GM23338 (cell line): ENCODE results near the gene AP5M1. TPM values are rescaled to one million over a fixed set of nuclear protein-coding genes. Genes with fewer than 3 reads are reported as not detected.

Source experiments
- ATAC-seq: fragments of 200-7000 bp; cut with Tn5 transposase; 3 replicates; pipeline ENCODE4 v1.9.1; 2020
- DNase-seq: peaks from one replicate; pipeline ENCODE4 v3.0.0-alpha.2; 2015; ENCODE audit warnings: low spot score
- H2AFZ ChIP-seq: fragments of 200-600 bp; sonication (generic); 2 replicates; pipeline ENCODE4 v1.8.0; 2016; ENCODE audit warnings: antibody characterized with exemption, mild to moderate bottlenecking, moderate library complexity
- H3F3A ChIP-seq: fragments of 200-600 bp; sonication (generic); replicated peaks from 2 replicates; pipeline ENCODE4 v1.8.0; 2017; ENCODE audit warnings: antibody characterized with exemption, mixed run types, low read depth
- H3K27ac ChIP-seq: fragments of 200-600 bp; sonication (generic); 2 replicates; pipeline ENCODE4 v1.6.1; 2016; ENCODE audit warnings: low read depth
- H3K27me3 ChIP-seq: fragments of 200-600 bp; sonication (generic); 2 replicates; pipeline ENCODE4 v1.8.0; 2016; ENCODE audit warnings: mild to moderate bottlenecking, mixed run types, moderate library complexity; ENCODE audit not compliant: insufficient read depth
- H3K36me3 ChIP-seq: fragments of 200-600 bp; sonication (generic); 2 replicates; pipeline ENCODE4 v1.8.0; 2016; ENCODE audit warnings: mild to moderate bottlenecking; ENCODE audit not compliant: insufficient read depth
- H3K4me1 ChIP-seq: fragments of 200-600 bp; sonication (generic); 2 replicates; pipeline ENCODE4 v1.8.0; 2016; ENCODE audit warnings: mild to moderate bottlenecking, moderate library complexity; ENCODE audit not compliant: insufficient read depth
- H3K4me2 ChIP-seq: fragments of 200-600 bp; sonication (generic); 2 replicates; pipeline ENCODE4 v1.7.1; 2017; ENCODE audit warnings: mixed run types
- H3K4me3 ChIP-seq: fragments of 200-600 bp; sonication (generic); 2 replicates; pipeline ENCODE4 v1.6.1; 2016; ENCODE audit warnings: mixed run types
- H3K79me2 ChIP-seq: fragments of 200-600 bp; sonication (generic); replicated peaks from 2 replicates; pipeline ENCODE4 v1.8.0; 2017; ENCODE audit warnings: mild to moderate bottlenecking; ENCODE audit not compliant: insufficient read depth
- H3K9me2 ChIP-seq: fragments of 200-600 bp; sonication (generic); 2 replicates; pipeline ENCODE4 v1.8.0; 2017; ENCODE audit not compliant: insufficient read depth
- H4K20me1 ChIP-seq: fragments of 200-600 bp; sonication (generic); replicated peaks from 2 replicates; pipeline ENCODE4 v1.8.0; 2017; ENCODE audit warnings: mild to moderate bottlenecking; ENCODE audit not compliant: insufficient read depth
- H3K27ac Mint-ChIP-seq: 2 replicates; pipeline ENCODE4 v1.8.0; 2020; ENCODE audit warnings: inconsistent platforms, mild to moderate bottlenecking, moderate library complexity, mixed read lengths
- H3K27me3 Mint-ChIP-seq: 3 replicates; pipeline ENCODE4 v1.8.0; 2022; ENCODE audit warnings: low read depth, mild to moderate bottlenecking, moderate library complexity, mixed read lengths, inconsistent platforms; ENCODE audit not compliant: insufficient read depth, poor library complexity
- H3K36me3 Mint-ChIP-seq: 3 replicates; pipeline ENCODE4 v1.8.0; 2021; ENCODE audit warnings: low read depth, mild to moderate bottlenecking, inconsistent platforms, moderate library complexity, mixed read lengths
- H3K4me1 Mint-ChIP-seq: 3 replicates; pipeline ENCODE4 v1.8.0; 2020; ENCODE audit warnings: mild to moderate bottlenecking, inconsistent platforms, mixed read lengths
- H3K4me3 Mint-ChIP-seq: 3 replicates; pipeline ENCODE4 v1.8.0; 2021; ENCODE audit warnings: moderate library complexity, mild to moderate bottlenecking, inconsistent platforms, mixed read lengths
- H3K9me3 Mint-ChIP-seq: 3 replicates; pipeline ENCODE4 v1.8.0; 2020; ENCODE audit warnings: moderate library complexity, mild to moderate bottlenecking, inconsistent platforms, mixed read lengths
- CREB1 ChIP-seq: fragments of 250-450 bp; sonication (Bioruptor Pico); IDR thresholded peaks from 2 replicates; pipeline ENCODE4 v1.5.0; 2020; ENCODE audit warnings: low read depth, mild to moderate bottlenecking, moderate library complexity
- ETS1 ChIP-seq: IDR thresholded peaks from 2 replicates; pipeline ENCODE4 v1.6.1; 2016; ENCODE audit warnings: antibody characterized with exemption
- EZH2 ChIP-seq: fragments of 200-600 bp; sonication (generic); IDR thresholded peaks from one replicate; pipeline ENCODE4 v1.8.0; 2017; ENCODE audit warnings: antibody characterized with exemption, mild to moderate bottlenecking, low read depth; ENCODE audit not compliant: unreplicated experiment
- EZH2phosphoT487 ChIP-seq: fragments of 200-600 bp; sonication (generic); IDR thresholded peaks from one replicate; pipeline ENCODE4 v1.8.1; 2018; ENCODE audit warnings: antibody characterized with exemption; ENCODE audit not compliant: unreplicated experiment
- JUNB ChIP-seq: IDR thresholded peaks from one replicate; pipeline ENCODE4 v1.6.1; 2016; ENCODE audit warnings: antibody characterized with exemption; ENCODE audit not compliant: unreplicated experiment
- NANOG ChIP-seq: IDR thresholded peaks from 2 replicates; pipeline ENCODE4 v1.6.1; 2016; ENCODE audit warnings: antibody characterized with exemption, borderline replicate concordance
- POLR2AphosphoS5 ChIP-seq: IDR thresholded peaks from 2 replicates; pipeline ENCODE4 v1.6.1; 2016; ENCODE audit warnings: antibody characterized with exemption, low read depth
- REST ChIP-seq: IDR thresholded peaks from one replicate; pipeline ENCODE4 v1.6.1; 2018; ENCODE audit warnings: antibody characterized with exemption; ENCODE audit not compliant: unreplicated experiment
- STAT1 ChIP-seq: IDR thresholded peaks from one replicate; pipeline ENCODE4 v1.6.1; 2016; ENCODE audit warnings: antibody characterized with exemption; ENCODE audit not compliant: unreplicated experiment
- ZNF114 ChIP-seq: fragments of 250-450 bp; sonication (Bioruptor Pico); IDR thresholded peaks from 2 replicates; pipeline ENCODE4 v1.5.0; 2020; ENCODE audit warnings: mild to moderate bottlenecking, moderate library complexity
- ZNF331 ChIP-seq: fragments of 250-450 bp; sonication (Bioruptor Pico); IDR thresholded peaks from 2 replicates; pipeline ENCODE4 v1.5.0; 2020; ENCODE audit warnings: low read depth, mild to moderate bottlenecking, moderate library complexity
- polyA plus RNA-seq: library from polyadenylated mRNA; unstranded; fragments of >200 nt; fragmentation: Nextera tagmentation; extraction: Ambion mirVana; gene quantifications from 2 replicates; pipeline ENCODE4 v1.2.1, GENCODE V29; 2016
- total RNA-seq: library from RNA; depleted of rRNA; stranded (reverse); fragments of >200 nt; shearing (Covaris generic); gene quantifications from 2 replicates; pipeline ENCODE4 v1.2.3, GENCODE V29; 2014
- TF ChIP-seq, protein P1 (sequence below), 2 experiments: fragments of 200-600 bp in 1 of 2; sonication (generic) in 1 of 2; conservative IDR thresholded peaks; 2 replicates each; pipeline versions ENCODE4 v1.5.1 to v1.6.1; 2016 to 2017; ENCODE audit warnings: antibody characterized with exemption in 2 of 2, low read depth in 2 of 2, mild to moderate bottlenecking in 2 of 2, moderate library complexity in 1 of 2
- TF ChIP-seq, protein P2 (sequence below): fragments of 250-450 bp; sonication (Bioruptor Pico); IDR thresholded peaks from 2 replicates; pipeline ENCODE4 v1.5.0; 2020; ENCODE audit warnings: mild to moderate bottlenecking, moderate library complexity

AP5M1 gene
- total and polyA plus RNA-seq, 2 experiments from 2014 or later, result 27.2 to 43.7 TPM

DNA sequence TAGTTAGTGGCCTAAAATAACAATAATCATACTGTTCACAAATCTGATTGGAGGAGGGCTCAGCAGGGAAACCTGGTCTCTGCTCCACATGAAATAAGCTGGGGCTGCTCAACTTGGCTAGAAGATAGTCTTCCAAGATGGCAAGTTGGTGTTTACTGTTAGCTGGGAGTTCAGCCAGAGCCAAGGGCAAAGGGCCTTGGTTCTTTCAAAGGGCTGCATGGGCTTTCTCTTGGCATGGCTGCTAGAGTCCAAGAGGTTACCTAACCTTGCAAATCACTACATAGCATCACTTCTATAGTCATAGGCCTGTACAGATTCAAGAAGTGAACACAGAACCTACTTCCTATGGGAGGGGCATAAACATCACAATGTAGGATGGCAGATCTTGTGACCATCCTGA is 7.2 kb upstream of the AP5M1 start:
- Histone ChIP-seq H3K9me2 (no peaks in the 10 kb centered on the region), H4K20me1 (peaks cover 18% of the 10 kb centered on the region), H3K27me3 (no peaks in the 10 kb centered on the region), H3K4me2 (no peak overlapping the region), H3K36me3 (no peaks in the 10 kb centered on the region), H3K79me2 (peaks cover 100% of the 10 kb centered on the region), H2AFZ (no peak overlapping the region), H3K27ac (no peak overlapping the region), H3K4me3 (no peak overlapping the region), H3F3A (no peaks in the 10 kb centered on the region), H3K4me1 (peaks cover 14% of the 10 kb centered on the region; the same call in 1 of the 2 replicates)
- Mint-ChIP-seq H3K27me3 (no peaks in the 10 kb centered on the region), H3K9me3 (no peaks in the 10 kb centered on the region), H3K36me3 (peaks cover 12% of the 10 kb centered on the region; the same call in 2 of the 3 replicates), H3K4me3 (no peak overlapping the region), H3K4me1 (peaks cover 29% of the 10 kb centered on the region), H3K27ac (no peak overlapping the region)
- TF ChIP-seq ZNF331 (CRISPR knock-in tag) (no peak), CREB1 (CRISPR knock-in tag) (no peak), NANOG (no peak), EZH2 (no peak), JUNB (no peak), POLR2AphosphoS5 (no peak), ZNF114 (no peak), STAT1 (no peak), EZH2phosphoT487 (no peak), REST (no peak), ETS1 (no peak)
- TF ChIP-seq, protein P1, sequence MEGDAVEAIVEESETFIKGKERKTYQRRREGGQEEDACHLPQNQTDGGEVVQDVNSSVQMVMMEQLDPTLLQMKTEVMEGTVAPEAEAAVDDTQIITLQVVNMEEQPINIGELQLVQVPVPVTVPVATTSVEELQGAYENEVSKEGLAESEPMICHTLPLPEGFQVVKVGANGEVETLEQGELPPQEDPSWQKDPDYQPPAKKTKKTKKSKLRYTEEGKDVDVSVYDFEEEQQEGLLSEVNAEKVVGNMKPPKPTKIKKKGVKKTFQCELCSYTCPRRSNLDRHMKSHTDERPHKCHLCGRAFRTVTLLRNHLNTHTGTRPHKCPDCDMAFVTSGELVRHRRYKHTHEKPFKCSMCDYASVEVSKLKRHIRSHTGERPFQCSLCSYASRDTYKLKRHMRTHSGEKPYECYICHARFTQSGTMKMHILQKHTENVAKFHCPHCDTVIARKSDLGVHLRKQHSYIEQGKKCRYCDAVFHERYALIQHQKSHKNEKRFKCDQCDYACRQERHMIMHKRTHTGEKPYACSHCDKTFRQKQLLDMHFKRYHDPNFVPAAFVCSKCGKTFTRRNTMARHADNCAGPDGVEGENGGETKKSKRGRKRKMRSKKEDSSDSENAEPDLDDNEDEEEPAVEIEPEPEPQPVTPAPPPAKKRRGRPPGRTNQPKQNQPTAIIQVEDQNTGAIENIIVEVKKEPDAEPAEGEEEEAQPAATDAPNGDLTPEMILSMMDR (conservative IDR thresholded peaks at IDR 0.05; ENCODE audit: low read depth in 2 of 2), result no peak
- TF ChIP-seq, protein P2, sequence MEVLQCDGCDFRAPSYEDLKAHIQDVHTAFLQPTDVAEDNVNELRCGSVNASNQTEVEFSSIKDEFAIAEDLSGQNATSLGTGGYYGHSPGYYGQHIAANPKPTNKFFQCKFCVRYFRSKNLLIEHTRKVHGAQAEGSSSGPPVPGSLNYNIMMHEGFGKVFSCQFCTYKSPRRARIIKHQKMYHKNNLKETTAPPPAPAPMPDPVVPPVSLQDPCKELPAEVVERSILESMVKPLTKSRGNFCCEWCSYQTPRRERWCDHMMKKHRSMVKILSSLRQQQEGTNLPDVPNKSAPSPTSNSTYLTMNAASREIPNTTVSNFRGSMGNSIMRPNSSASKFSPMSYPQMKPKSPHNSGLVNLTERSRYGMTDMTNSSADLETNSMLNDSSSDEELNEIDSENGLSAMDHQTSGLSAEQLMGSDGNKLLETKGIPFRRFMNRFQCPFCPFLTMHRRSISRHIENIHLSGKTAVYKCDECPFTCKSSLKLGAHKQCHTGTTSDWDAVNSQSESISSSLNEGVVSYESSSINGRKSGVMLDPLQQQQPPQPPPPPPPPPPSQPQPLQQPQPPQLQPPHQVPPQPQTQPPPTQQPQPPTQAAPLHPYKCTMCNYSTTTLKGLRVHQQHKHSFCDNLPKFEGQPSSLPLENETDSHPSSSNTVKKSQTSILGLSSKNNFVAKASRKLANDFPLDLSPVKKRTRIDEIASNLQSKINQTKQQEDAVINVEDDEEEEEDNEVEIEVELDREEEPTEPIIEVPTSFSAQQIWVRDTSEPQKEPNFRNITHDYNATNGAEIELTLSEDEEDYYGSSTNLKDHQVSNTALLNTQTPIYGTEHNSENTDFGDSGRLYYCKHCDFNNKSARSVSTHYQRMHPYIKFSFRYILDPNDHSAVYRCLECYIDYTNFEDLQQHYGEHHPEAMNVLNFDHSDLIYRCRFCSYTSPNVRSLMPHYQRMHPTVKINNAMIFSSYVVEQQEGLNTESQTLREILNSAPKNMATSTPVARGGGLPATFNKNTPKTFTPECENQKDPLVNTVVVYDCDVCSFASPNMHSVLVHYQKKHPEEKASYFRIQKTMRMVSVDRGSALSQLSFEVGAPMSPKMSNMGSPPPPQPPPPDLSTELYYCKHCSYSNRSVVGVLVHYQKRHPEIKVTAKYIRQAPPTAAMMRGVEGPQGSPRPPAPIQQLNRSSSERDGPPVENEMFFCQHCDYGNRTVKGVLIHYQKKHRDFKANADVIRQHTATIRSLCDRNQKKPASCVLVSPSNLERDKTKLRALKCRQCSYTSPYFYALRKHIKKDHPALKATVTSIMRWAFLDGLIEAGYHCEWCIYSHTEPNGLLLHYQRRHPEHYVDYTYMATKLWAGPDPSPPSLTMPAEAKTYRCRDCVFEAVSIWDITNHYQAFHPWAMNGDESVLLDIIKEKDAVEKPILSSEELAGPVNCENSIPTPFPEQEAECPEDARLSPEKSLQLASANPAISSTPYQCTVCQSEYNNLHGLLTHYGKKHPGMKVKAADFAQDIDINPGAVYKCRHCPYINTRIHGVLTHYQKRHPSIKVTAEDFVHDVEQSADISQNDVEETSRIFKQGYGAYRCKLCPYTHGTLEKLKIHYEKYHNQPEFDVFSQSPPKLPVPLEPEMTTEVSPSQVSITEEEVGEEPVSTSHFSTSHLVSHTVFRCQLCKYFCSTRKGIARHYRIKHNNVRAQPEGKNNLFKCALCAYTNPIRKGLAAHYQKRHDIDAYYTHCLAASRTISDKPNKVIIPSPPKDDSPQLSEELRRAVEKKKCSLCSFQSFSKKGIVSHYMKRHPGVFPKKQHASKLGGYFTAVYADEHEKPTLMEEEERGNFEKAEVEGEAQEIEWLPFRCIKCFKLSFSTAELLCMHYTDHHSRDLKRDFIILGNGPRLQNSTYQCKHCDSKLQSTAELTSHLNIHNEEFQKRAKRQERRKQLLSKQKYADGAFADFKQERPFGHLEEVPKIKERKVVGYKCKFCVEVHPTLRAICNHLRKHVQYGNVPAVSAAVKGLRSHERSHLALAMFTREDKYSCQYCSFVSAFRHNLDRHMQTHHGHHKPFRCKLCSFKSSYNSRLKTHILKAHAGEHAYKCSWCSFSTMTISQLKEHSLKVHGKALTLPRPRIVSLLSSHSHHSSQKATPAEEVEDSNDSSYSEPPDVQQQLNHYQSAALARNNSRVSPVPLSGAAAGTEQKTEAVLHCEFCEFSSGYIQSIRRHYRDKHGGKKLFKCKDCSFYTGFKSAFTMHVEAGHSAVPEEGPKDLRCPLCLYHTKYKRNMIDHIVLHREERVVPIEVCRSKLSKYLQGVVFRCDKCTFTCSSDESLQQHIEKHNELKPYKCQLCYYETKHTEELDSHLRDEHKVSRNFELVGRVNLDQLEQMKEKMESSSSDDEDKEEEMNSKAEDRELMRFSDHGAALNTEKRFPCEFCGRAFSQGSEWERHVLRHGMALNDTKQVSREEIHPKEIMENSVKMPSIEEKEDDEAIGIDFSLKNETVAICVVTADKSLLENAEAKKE, result no peak
- ATAC-seq (no peak), DNase-seq (no peak)
